Breast epithelium (tissue), 4 donors: ENCODE data around the gene EHMT2. TPM values are rescaled to one million over a fixed set of nuclear protein-coding genes. Genes with fewer than 3 reads are reported as not detected.
"Not testable (repeated sequence)": the region's sequence is repeated elsewhere in the genome, so short reads cannot be mapped to it uniquely, and the experiment has no call there.

Experiments
- DNase-seq, 2 donors: peaks; one replicate each; pipeline ENCODE4 v3.0.0-alpha.2; 2019; ENCODE audit warnings: low spot score in 2 of 2
- H3K27ac ChIP-seq, 2 donors: fragments of 200-600 bp; sonication (generic) in 1 of 2; one replicate each; pipeline ENCODE4 v1.5.1; 2016 to 2019; ENCODE audit warnings: mild to moderate bottlenecking in 1 of 2
- H3K27me3 ChIP-seq, 2 donors: fragments of 200-600 bp; sonication (generic) in 1 of 2; one replicate each; pipeline versions ENCODE4 v1.5.1 to v1.6.0; 2017 to 2019; ENCODE audit warnings: control low read depth in 1 of 2, mild to moderate bottlenecking in 1 of 2
- H3K36me3 ChIP-seq: fragments of 200-600 bp; one replicate; pipeline ENCODE4 v1.5.1; 2019
- H3K4me1 ChIP-seq, 2 donors: fragments of 200-600 bp; sonication (generic); one replicate each; pipeline ENCODE4 v1.5.1; 2016 to 2019; ENCODE audit warnings: control low read depth in 1 of 2
- H3K4me3 ChIP-seq, 3 donors: fragments of 200-600 bp; sonication (generic); 1 replicate in 2 of 3; 2 replicates in 1 of 3; pipeline ENCODE4 v1.5.1; 2016 to 2019; ENCODE audit warnings: mild to moderate bottlenecking in 3 of 3, moderate library complexity in 2 of 3
- H3K9me3 ChIP-seq, 2 donors: fragments of 200-600 bp; sonication (generic) in 1 of 2; one replicate each; pipeline ENCODE4 v1.5.1; 2016 to 2019; ENCODE audit warnings: control low read depth in 1 of 2
- CTCF ChIP-seq, 3 donors: fragments of 450-650 bp; IDR thresholded peaks; one replicate each; pipeline ENCODE4 v1.5.1; 2016 to 2017; ENCODE audit warnings: antibody characterized with exemption in 3 of 3, mild to moderate bottlenecking in 3 of 3, moderate library complexity in 3 of 3
- POLR2A ChIP-seq: fragments of 450-650 bp; IDR thresholded peaks from one replicate; pipeline ENCODE4 v1.6.1; 2016; ENCODE audit warnings: antibody characterized with exemption, mild to moderate bottlenecking, moderate library complexity
- POLR2AphosphoS5 ChIP-seq, 3 donors: sonication (generic); formaldehyde crosslinking; IDR thresholded peaks; one replicate each; pipeline ENCODE4 v1.6.1; 2017; ENCODE audit warnings: antibody characterized with exemption in 3 of 3
- intact Hi-C: fragments of 100-400 bp; cut with DNase I; formaldehyde crosslinking; loops from one replicate; pipeline ENCODE4 v1.15.1; 2023; ENCODE audit warnings: low total_unique reads
- total RNA-seq, 3 donors: library from RNA; depleted of rRNA; stranded (reverse); fragments of >200 nt; gene quantifications; one replicate each; pipeline ENCODE4 v1.1.0, GENCODE V29; 2016

Gene EHMT2
- total RNA-seq, 3 donors from 2014 or later = 34.6 to 37.5 (median 37.0) TPM

- Histone ChIP-seq H3K27ac (no peak overlapping the region), H3K27me3 (no peaks in the 10 kb centered on the region), H3K36me3 (no peaks in the 10 kb centered on the region), H3K4me3 (no peak overlapping the region), H3K4me1 (peaks cover 5 to 6% of the 10 kb centered on the region in 2 donors), H3K9me3 (no peaks in the 10 kb centered on the region)
- DNase-seq = no peak
- TF ChIP-seq CTCF (IDR thresholded peaks at IDR 0.05) (no peak), POLR2A (no peak), POLR2AphosphoS5 (IDR thresholded peaks at IDR 0.05) (no peak)
- intact Hi-C loops = no loop called here
Measured at GRCh38 chr6:31858707-31859106, 38.8 kb downstream of the EHMT2 start.

- H3K27ac ChIP-seq, DNase-seq: not testable (repeated sequence)
Measured at GRCh38 chr6:31857774-31858173, 39.7 kb downstream of the EHMT2 start.

GRCh38 chr6:31851980-31852718 is 45.3 kb downstream of the EHMT2 start:
- DNase-seq, H3K27me3 ChIP-seq, H3K4me1 ChIP-seq, H3K27ac ChIP-seq, H3K9me3 ChIP-seq, H3K36me3 ChIP-seq, intact Hi-C loops, H3K4me3 ChIP-seq: not testable (repeated sequence)

More at GRCh38 chr6:31857774-31858173, 39.7 kb downstream of the EHMT2 start:
- H3K4me3 ChIP-seq, intact Hi-C loops, H3K36me3 ChIP-seq, H3K4me1 ChIP-seq, H3K9me3 ChIP-seq, H3K27me3 ChIP-seq: not testable (repeated sequence)

- no peaks in the 10 kb centered on the region for H3K36me3 ChIP-seq
- no peak overlapping the region for H3K27ac ChIP-seq
- TF ChIP-seq POLR2AphosphoS5 (IDR thresholded peaks at IDR 0.05) = no peak
- no peak for TF ChIP-seq CTCF (IDR thresholded peaks at IDR 0.05)
- no peak for TF ChIP-seq POLR2A
- no peak overlapping the region for H3K4me3 ChIP-seq
- no peaks in the 10 kb centered on the region for H3K4me1 ChIP-seq
- no peaks in the 10 kb centered on the region for H3K9me3 ChIP-seq
- no peak for DNase-seq
- intact Hi-C loops = no loop called here
- no peaks in the 10 kb centered on the region for H3K27me3 ChIP-seq
Measured at GRCh38 chr6:31851485-31851832, 46.0 kb downstream of the EHMT2 start.

GRCh38 chr6:31850765-31851484 is 46.6 kb downstream of the EHMT2 start:
- no peak for TF ChIP-seq POLR2AphosphoS5 (IDR thresholded peaks at IDR 0.05)
- no peak for TF ChIP-seq CTCF (IDR thresholded peaks at IDR 0.05)
- no peak for TF ChIP-seq POLR2A

GRCh38 chr6:31847276-31847978 is 50.1 kb downstream of the EHMT2 start:
- Histone ChIP-seq H3K27ac (no peak overlapping the region), H3K4me1 (no peaks in the 10 kb centered on the region), H3K27me3 (no peaks in the 10 kb centered on the region), H3K9me3 (no peaks in the 10 kb centered on the region), H3K36me3 (no peaks in the 10 kb centered on the region), H3K4me3 (no peak overlapping the region)
- TF ChIP-seq CTCF (IDR thresholded peaks at IDR 0.05) = no peak
- TF ChIP-seq POLR2AphosphoS5 (IDR thresholded peaks at IDR 0.05) = no peak
- no peak for TF ChIP-seq POLR2A
- intact Hi-C loops = no loop called here
- no peak for DNase-seq

More at GRCh38 chr6:31850765-31851484, 46.6 kb downstream of the EHMT2 start:
- Histone ChIP-seq H3K4me1 (no peaks in the 10 kb centered on the region), H3K9me3 (no peaks in the 10 kb centered on the region), H3K27me3 (no peaks in the 10 kb centered on the region), H3K4me3 (no peak overlapping the region), H3K36me3 (no peaks in the 10 kb centered on the region), H3K27ac (no peak overlapping the region)
- DNase-seq = no peak
- intact Hi-C loops = no loop called here
